ENCODE measurements around the gene GPR143.

- TF ChIP-seq POLR2A (IDR thresholded peaks at IDR 0.05) (no peak), CTCF (IDR thresholded peaks at IDR 0.05) (no peak)
Measured at GRCh38 chrX:9728261-9728660, 37.4 kb downstream of the GPR143 start.
